Nephron (organoid): ENCODE measurements around the gene ZMYND12.

Experiments
- H3K27ac Mint-ChIP-seq, 3 experiments: 2 replicates each; pipeline ENCODE4 v1.8.0; 2020; ENCODE audit warnings: mixed read lengths in 3 of 3, mild to moderate bottlenecking in 2 of 3, moderate library complexity in 1 of 3
- H3K27me3 Mint-ChIP-seq: 2 replicates; pipeline ENCODE4 v1.8.0; 2021; ENCODE audit warnings: low read depth, mild to moderate bottlenecking, moderate library complexity, mixed read lengths
- H3K36me3 Mint-ChIP-seq: 2 replicates; pipeline ENCODE4 v1.8.0; 2020; ENCODE audit warnings: low read depth, mixed read lengths
- H3K4me1 Mint-ChIP-seq: 2 replicates; pipeline ENCODE4 v1.8.0; 2020; ENCODE audit warnings: mixed read lengths
- H3K4me3 Mint-ChIP-seq, 3 experiments: 2 replicates each; pipeline ENCODE4 v1.8.0; 2020; ENCODE audit warnings: mild to moderate bottlenecking in 3 of 3, mixed read lengths in 3 of 3, moderate library complexity in 2 of 3
- H3K9me3 Mint-ChIP-seq: 2 replicates; pipeline ENCODE4 v1.8.0; 2020; ENCODE audit warnings: mixed read lengths
- TF ChIP-seq, protein P1 (sequence below), 3 experiments: fragments of 200-600 bp; sonication (generic); IDR thresholded peaks; one replicate each; pipeline ENCODE4 v1.5.0; 2021; ENCODE audit warnings: antibody characterized with exemption in 3 of 3; ENCODE audit not compliant: unreplicated experiment in 3 of 3

ZMYND12 gene

DNA sequence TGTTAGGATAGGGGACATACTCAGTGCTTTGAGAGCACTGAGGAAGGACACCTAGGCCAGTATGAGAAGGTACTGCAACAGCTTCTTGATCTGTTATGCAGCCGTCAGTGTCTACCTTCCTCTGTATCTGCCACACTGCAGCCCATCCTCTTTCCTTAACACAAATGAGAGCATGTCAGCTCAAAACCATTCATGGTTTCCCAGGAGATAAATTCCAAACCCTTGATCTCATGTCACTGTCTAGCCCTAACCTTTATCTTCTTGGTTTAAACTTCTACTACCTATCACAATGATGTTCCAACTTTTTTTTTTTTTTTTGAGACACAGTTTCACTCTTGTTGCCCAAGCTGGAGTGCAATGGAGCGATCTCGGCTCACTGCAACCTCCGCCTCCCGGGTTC, 1.4 kb downstream of the ZMYND12 start:
- Mint-ChIP-seq H3K27ac (peak overlapping the region; percentile 37 to 85 (median 64)), H3K27me3 (no peaks in the 10 kb centered on the region), H3K9me3 (no peaks in the 10 kb centered on the region), H3K36me3 (peaks cover 9% of the 10 kb centered on the region), H3K4me1 (peaks cover 21% of the 10 kb centered on the region), H3K4me3 (peak overlapping the region; percentile 26 to 97 (median 77))
- TF ChIP-seq, protein P1, sequence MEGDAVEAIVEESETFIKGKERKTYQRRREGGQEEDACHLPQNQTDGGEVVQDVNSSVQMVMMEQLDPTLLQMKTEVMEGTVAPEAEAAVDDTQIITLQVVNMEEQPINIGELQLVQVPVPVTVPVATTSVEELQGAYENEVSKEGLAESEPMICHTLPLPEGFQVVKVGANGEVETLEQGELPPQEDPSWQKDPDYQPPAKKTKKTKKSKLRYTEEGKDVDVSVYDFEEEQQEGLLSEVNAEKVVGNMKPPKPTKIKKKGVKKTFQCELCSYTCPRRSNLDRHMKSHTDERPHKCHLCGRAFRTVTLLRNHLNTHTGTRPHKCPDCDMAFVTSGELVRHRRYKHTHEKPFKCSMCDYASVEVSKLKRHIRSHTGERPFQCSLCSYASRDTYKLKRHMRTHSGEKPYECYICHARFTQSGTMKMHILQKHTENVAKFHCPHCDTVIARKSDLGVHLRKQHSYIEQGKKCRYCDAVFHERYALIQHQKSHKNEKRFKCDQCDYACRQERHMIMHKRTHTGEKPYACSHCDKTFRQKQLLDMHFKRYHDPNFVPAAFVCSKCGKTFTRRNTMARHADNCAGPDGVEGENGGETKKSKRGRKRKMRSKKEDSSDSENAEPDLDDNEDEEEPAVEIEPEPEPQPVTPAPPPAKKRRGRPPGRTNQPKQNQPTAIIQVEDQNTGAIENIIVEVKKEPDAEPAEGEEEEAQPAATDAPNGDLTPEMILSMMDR (IDR thresholded peaks at IDR 0.05; ENCODE audit: unreplicated experiment in 3 of 3): no peak

DNA sequence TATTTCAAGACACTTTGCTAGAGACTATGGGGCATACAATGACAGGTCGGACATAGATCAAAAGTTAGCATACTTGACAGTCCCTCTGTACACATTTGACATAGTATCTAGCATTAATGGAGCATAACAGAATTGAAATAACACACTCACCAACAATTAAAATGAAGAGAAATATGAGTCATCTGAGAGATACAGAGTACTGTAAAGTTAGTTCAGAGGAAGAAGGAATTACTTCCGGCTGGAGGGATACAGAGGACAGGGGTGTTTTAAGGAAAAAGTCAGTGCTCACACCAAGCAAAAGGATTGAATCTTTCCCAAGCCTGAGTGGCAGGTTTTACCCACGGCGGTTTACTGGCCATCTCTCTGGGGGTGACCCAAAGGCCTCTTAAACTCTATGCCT, 2.4 kb downstream of the ZMYND12 start:
- peaks cover 8% of the 10 kb centered on the region for H3K36me3 Mint-ChIP-seq
- peak overlapping the region; percentile 37 to 85 (median 64) for H3K27ac Mint-ChIP-seq
- H3K4me1 Mint-ChIP-seq: peaks cover 21% of the 10 kb centered on the region
- TF ChIP-seq, protein P1 (IDR thresholded peaks at IDR 0.05; ENCODE audit: unreplicated experiment in 3 of 3): no peak
- peak overlapping the region; percentile 23 to 67 (median 63) for H3K4me3 Mint-ChIP-seq
- no peaks in the 10 kb centered on the region for H3K27me3 Mint-ChIP-seq
- H3K9me3 Mint-ChIP-seq: no peaks in the 10 kb centered on the region

DNA sequence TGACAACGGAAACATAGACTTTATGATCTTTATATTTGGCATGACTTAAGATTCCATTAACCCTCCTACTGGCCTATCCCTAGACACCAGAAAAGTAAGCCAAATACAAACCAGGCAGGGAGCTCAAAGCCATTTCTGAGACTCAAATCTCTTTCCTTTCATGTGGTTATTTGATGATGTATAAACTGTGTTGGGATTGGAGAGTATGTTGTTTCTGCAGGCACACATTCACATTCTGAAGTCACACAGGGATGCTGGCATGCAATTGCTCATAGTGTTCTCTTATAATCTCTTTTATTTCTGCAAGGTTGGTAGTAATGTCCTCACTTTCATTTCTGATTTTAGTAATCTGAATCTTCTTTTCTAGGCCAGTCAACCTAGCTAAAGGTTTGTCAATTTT, 5.8 kb downstream of the ZMYND12 start:
- TF ChIP-seq, protein P1 (IDR thresholded peaks at IDR 0.05; ENCODE audit: unreplicated experiment in 3 of 3): no peak

DNA sequence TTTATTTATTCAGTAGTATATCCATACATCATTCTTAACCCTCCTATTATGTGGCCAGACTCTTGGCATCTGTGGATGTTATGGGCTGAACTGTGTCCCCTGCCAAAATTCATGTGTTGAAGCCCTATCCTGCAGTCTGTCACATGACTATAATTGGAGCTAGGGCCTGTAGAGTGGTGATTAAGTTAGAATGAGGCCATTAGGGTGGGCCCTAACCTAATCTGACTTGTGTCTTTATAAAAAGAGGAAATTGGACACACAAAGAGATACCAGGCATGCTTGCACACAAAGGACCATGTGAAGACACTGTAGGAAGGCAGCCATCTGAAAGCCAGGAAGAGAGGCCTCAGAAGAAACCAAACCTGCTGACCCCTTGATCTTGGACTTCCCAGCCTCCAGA, 6.6 kb downstream of the ZMYND12 start:
- TF ChIP-seq, protein P1 (IDR thresholded peaks at IDR 0.05; ENCODE audit: unreplicated experiment in 3 of 3): no peak
- no peaks in the 10 kb centered on the region for H3K9me3 Mint-ChIP-seq
- H3K27ac Mint-ChIP-seq: no peak overlapping the region
- no peaks in the 10 kb centered on the region for H3K36me3 Mint-ChIP-seq
- peaks cover 4% of the 10 kb centered on the region for H3K27me3 Mint-ChIP-seq
- no peaks in the 10 kb centered on the region for H3K4me1 Mint-ChIP-seq
- no peak overlapping the region for H3K4me3 Mint-ChIP-seq

More for the DNA sequence above, 5.8 kb downstream of the ZMYND12 start:
- Mint-ChIP-seq H3K27me3 (peaks cover 4% of the 10 kb centered on the region), H3K9me3 (no peaks in the 10 kb centered on the region), H3K36me3 (no peaks in the 10 kb centered on the region), H3K27ac (no peak overlapping the region), H3K4me3 (no peak overlapping the region), H3K4me1 (no peaks in the 10 kb centered on the region)

- Mint-ChIP-seq H3K4me1 (no peaks in the 10 kb centered on the region), H3K27me3 (peaks cover 4% of the 10 kb centered on the region), H3K4me3 (no peak overlapping the region), H3K9me3 (no peaks in the 10 kb centered on the region), H3K27ac (no peak overlapping the region), H3K36me3 (no peaks in the 10 kb centered on the region)
- TF ChIP-seq, protein P1 (IDR thresholded peaks at IDR 0.05; ENCODE audit: unreplicated experiment in 3 of 3): no peak
These were observed 13.2 kb downstream of the ZMYND12 start for GRCh38 chr1:42442662-42443061.

GRCh38 chr1:42439940-42440339, 15.9 kb downstream of the ZMYND12 start:
- TF ChIP-seq, protein P1 (IDR thresholded peaks at IDR 0.05; ENCODE audit: unreplicated experiment in 3 of 3): no peak

More at GRCh38 chr1:42439940-42440339, 15.9 kb downstream of the ZMYND12 start:
- Mint-ChIP-seq H3K27me3 (no peaks in the 10 kb centered on the region), H3K36me3 (no peaks in the 10 kb centered on the region), H3K27ac (no peak overlapping the region), H3K4me3 (no peak overlapping the region), H3K9me3 (no peaks in the 10 kb centered on the region), H3K4me1 (no peaks in the 10 kb centered on the region)
